H1 (cell line): ENCODE results near the gene PRKN.

ENCODE experiments used
- BRCA1 ChIP-seq: IDR thresholded peaks from 2 replicates; pipeline ENCODE4 v1.6.1; 2012; ENCODE audit warnings: low read depth, low read length, improper control_type of control experiment
- CBX8 ChIP-seq: fragments of 300-800, 300-1000 bp; sonication (generic); IDR thresholded peaks from 2 replicates; pipeline ENCODE4 v1.7.1; 2016; ENCODE audit warnings: low read depth, low read length, borderline replicate concordance
- EP300 ChIP-seq, 2 experiments: IDR thresholded peaks; 1 replicate in 1 of 2; 2 replicates in 1 of 2; pipeline ENCODE4 v1.6.1; 2011 to 2012; ENCODE audit warnings: low read depth in 2 of 2, low read length in 2 of 2, mild to moderate bottlenecking in 2 of 2, borderline replicate concordance in 1 of 2, inconsistent platforms in 1 of 2, moderate library complexity in 1 of 2
- EZH2 ChIP-seq: fragments of 200-600 bp; sonication (generic); IDR thresholded peaks from 2 replicates; pipeline ENCODE4 v1.7.1; 2012; ENCODE audit warnings: low read depth, mild to moderate bottlenecking, moderate library complexity, low read length, inconsistent platforms; ENCODE audit not compliant: severe bottlenecking
- JUN ChIP-seq: IDR thresholded peaks from 2 replicates; pipeline ENCODE4 v1.6.1; 2011; ENCODE audit warnings: low read depth, mild to moderate bottlenecking, improper control_type of control experiment, low read length
- TAF1 ChIP-seq: IDR thresholded peaks from 2 replicates; pipeline ENCODE4 v1.6.1; 2011; ENCODE audit warnings: mild to moderate bottlenecking, low read depth, low read length
- YY1 ChIP-seq: IDR thresholded peaks from 2 replicates; pipeline ENCODE4 v1.6.1; 2011; ENCODE audit warnings: low read depth, mild to moderate bottlenecking, low read length
- TF ChIP-seq, protein P1 (sequence below): IDR thresholded peaks from 2 replicates; pipeline ENCODE4 v1.6.1; 2012; ENCODE audit warnings: low read length, inconsistent platforms
- TF ChIP-seq, protein P2 (sequence below), 3 experiments: IDR thresholded peaks; 1 replicate in 2 of 3; 2 replicates in 1 of 3; pipeline versions ENCODE4 v1.5.1 to v1.6.1; 2011; ENCODE audit warnings: low read length in 3 of 3, mild to moderate bottlenecking in 3 of 3, inconsistent platforms in 2 of 3, low read depth in 1 of 3, moderate library complexity in 1 of 3; ENCODE audit not compliant: insufficient read depth in 1 of 3; ENCODE audit errors: control extremely low read depth in 1 of 3
- TF ChIP-seq, protein P3 (sequence below): IDR thresholded peaks from 2 replicates; pipeline ENCODE4 v1.6.1; 2011; ENCODE audit warnings: low read length, improper control_type of control experiment

DNA sequence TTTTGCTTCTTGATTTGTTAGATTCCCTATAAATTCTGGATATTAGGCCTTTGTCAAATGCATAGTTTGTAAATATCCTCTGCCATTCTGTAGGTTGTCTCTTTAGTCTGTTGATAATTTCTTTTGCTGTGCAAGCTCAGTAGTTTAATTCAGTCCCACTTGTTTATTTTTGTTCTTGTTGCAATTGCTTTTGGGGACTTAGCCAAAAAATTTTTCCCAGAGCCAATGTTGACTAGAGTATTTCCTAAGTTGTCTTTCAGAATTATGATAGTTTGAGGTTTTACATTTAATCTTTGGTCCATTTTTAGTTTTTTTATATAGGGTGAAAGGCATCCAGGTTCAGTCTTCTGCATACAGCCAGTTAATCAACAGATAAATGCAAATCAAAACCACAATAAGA is 96.0 kb downstream of the PRKN start:
- TF ChIP-seq, protein P1, sequence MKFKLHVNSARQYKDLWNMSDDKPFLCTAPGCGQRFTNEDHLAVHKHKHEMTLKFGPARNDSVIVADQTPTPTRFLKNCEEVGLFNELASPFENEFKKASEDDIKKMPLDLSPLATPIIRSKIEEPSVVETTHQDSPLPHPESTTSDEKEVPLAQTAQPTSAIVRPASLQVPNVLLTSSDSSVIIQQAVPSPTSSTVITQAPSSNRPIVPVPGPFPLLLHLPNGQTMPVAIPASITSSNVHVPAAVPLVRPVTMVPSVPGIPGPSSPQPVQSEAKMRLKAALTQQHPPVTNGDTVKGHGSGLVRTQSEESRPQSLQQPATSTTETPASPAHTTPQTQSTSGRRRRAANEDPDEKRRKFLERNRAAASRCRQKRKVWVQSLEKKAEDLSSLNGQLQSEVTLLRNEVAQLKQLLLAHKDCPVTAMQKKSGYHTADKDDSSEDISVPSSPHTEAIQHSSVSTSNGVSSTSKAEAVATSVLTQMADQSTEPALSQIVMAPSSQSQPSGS, result no peak
- TF ChIP-seq TAF1 (no peak), EZH2 (no peak), JUN (no peak), CBX8 (no peak), EP300 (IDR thresholded peaks at IDR 0.05; ENCODE audit: borderline replicate concordance in 1 of 2, low read depth in 2 of 2, low read length in 2 of 2) (no peak), YY1 (no peak), BRCA1 (no peak)
- TF ChIP-seq, protein P2, sequence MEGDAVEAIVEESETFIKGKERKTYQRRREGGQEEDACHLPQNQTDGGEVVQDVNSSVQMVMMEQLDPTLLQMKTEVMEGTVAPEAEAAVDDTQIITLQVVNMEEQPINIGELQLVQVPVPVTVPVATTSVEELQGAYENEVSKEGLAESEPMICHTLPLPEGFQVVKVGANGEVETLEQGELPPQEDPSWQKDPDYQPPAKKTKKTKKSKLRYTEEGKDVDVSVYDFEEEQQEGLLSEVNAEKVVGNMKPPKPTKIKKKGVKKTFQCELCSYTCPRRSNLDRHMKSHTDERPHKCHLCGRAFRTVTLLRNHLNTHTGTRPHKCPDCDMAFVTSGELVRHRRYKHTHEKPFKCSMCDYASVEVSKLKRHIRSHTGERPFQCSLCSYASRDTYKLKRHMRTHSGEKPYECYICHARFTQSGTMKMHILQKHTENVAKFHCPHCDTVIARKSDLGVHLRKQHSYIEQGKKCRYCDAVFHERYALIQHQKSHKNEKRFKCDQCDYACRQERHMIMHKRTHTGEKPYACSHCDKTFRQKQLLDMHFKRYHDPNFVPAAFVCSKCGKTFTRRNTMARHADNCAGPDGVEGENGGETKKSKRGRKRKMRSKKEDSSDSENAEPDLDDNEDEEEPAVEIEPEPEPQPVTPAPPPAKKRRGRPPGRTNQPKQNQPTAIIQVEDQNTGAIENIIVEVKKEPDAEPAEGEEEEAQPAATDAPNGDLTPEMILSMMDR (IDR thresholded peaks at IDR 0.05; ENCODE audit: control extremely low read depth in 1 of 3, insufficient read depth in 1 of 3, low read depth in 1 of 3, low read length in 3 of 3), result no peak
- TF ChIP-seq, protein P3, sequence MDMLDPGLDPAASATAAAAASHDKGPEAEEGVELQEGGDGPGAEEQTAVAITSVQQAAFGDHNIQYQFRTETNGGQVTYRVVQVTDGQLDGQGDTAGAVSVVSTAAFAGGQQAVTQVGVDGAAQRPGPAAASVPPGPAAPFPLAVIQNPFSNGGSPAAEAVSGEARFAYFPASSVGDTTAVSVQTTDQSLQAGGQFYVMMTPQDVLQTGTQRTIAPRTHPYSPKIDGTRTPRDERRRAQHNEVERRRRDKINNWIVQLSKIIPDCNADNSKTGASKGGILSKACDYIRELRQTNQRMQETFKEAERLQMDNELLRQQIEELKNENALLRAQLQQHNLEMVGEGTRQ, result no peak
